ENCODE results near the gene BCAS3.

The BCAS3 gene

DNA sequence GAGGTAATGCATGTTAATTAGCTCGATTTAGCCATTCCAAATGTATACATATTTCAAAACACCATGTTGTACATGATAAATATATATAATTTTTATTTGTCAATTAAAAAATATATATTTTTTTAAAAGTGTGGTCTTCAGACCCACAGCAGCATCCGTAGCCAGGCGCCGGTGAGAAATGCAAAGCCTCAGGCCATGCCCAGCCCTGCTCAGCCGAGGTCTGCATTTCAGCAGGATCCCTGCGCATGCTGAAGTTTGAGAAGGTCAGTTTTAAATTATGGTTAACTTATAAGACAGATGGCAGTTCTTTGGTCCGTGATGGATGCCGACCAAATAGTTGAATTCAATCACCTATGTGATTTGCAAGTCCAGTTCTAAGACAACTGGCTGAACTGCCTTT, 694.0 kb downstream of the BCAS3 start:
- TF ChIP-seq CTCF (IDR thresholded peaks at IDR 0.05): no peak
- H3K4me3 ChIP-seq: no peak overlapping the region
- no peak for DNase-seq (ENCODE audit: low spot score)
- H3K27ac ChIP-seq: no peak overlapping the region

DNA sequence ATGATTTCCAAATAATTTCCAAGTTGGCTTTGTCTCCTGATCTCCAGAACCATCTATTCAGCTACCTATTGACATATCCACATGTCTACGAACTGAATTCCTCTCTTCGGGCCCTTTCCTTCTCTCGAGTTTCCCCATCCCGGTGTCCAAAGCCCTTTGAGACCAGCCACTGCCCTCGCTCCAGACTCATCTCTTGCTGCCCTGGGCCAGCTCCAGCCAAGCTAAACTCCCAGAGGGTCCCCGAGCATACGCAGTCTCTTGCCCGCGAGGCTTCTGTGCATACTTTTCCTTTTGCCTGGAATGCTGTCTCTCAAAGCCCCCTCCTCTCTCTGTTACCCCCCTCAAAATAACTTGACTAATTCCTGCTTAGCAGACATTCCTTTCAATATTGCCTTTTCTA, 694.8 kb downstream of the BCAS3 start:
- no peak overlapping the region for H3K4me3 ChIP-seq
- H3K27ac ChIP-seq: no peak overlapping the region
- TF ChIP-seq CTCF (IDR thresholded peaks at IDR 0.05): no peak
- no peak for DNase-seq (ENCODE audit: low spot score)

DNA sequence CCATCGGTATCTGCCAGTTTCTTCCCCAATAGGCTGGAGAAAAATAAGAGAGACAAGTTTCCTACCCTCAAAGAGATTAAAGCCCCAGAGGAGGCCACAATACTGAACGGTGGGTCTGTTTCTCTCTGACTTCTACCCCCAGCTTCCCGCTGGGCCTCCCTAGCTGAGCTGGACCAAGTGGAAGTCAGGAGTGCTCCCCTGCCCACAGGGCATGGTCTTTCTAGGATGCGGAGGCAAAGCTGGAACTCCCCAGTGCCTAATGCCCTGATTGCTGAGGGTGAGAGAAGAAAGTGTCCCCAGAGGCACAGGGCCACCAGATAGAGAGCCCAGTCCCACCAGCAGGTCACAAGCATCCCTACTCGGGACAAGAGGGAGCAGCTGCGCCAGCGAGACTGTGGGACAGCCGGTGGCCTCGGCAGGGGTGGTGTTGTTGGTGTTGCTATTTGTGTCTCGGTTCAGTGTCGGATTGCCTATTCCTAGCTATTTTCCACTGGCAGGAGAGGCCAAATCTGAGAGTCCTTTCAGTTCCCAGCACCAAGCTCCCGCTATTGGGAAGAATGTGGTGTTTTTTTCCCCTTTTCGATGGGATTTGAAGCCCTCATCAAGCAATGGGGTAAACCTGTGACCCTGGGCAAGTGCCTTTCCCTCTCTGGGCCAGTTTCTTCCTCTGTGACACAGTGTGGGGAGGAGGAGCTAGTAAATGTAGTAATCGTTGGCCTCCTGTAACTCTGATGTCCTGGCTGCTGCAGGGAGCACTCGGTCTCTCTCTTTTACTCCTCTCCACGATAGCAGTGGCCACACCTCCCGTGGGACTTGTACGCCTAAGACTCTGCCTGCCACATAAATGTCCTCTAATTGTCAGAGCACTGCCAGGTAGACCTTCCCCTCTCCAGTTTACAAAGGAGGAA, 699.5 kb downstream of the BCAS3 start:
- Histone ChIP-seq H3K4me3 (peak overlapping the region; percentile 2), H3K27ac (peak overlapping the region; percentile 73 to 91)
- no peak for TF ChIP-seq CTCF (IDR thresholded peaks at IDR 0.05)
- no peak for DNase-seq (ENCODE audit: low spot score)

- H3K27ac ChIP-seq: peak overlapping the region; percentile 73 to 91
- DNase-seq (ENCODE audit: low spot score): no peak
- TF ChIP-seq CTCF (IDR thresholded peaks at IDR 0.05): no peak
These were observed 701.2 kb downstream of the BCAS3 start for GRCh38 chr17:61378658-61379456.

DNA sequence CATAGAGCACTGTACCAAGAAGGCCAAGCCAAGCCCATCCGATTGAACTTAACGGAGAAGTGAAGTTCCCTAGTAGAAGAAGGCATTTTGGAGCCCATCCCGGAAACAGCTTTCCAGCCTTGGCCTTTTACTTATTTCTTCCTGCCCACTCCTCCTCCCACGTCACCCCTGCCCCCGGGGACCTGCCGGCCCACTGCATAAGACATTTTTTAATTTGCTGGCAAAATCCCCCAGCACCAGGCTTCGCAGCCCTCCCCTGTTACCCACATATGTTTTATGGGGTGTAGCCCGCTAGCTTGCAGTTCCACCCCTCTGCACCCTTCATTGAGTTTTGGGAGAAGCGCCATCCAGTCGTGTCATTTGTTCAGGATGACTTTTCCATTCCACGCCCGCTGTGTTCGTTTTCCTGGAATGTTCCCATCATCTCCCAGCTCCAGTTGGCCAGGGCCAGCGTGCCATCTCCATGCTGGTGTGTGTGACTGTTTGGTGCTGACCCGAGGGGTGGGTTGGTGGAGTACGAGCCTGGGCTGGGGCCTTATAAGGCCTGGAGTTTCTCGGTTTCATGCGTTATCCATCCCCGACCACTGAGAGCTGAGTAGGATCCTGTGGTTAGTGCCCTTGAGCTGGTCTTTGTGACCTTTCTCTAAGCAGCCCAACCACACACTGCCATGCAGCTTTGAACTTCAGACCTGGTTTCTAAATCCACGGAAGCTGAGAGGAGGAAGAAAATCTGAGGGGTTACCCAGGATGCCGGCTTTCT, 702.0 kb downstream of the BCAS3 start:
- H3K4me3 ChIP-seq: no peak overlapping the region
- peak overlapping the region; percentile 73 to 91 for H3K27ac ChIP-seq
- DNase-seq (ENCODE audit: low spot score): no peak
- no peak for TF ChIP-seq CTCF (IDR thresholded peaks at IDR 0.05)

More at GRCh38 chr17:61378658-61379456, 701.2 kb downstream of the BCAS3 start:
- H3K4me3 ChIP-seq: no peak overlapping the region

DNA sequence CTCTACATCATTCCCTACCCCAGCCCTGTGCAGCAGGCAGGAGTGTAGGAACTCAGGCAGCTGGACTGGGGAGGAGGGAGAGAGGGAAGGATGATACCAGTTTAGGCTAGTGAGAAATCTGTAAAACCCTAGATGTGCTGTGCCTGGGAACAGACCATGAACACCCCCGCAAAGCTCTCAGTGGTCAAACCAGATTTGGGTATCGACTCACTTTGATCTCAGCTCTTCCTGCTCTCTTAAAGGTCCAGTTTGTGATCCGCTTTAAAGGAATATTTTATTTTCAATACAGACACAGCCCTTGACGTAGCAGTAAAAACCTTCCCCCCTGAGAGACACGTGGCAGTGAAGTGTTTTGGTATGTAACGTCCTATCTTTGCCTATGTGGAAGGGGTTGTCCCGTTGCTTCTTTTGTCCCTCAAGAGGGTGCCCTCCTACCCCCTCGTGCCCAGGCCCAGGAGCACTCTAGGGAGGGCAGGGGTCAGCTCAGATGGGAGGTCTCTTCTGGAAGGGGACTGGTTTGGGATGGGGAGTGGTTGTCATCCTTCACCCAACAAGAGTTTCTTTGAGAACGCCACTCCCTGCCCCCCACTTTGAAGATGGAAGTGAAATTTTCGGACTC, 702.7 kb downstream of the BCAS3 start:
- DNase-seq (ENCODE audit: low spot score): no peak
- H3K27ac ChIP-seq: peak overlapping the region; percentile 73 to 91
- no peak overlapping the region for H3K4me3 ChIP-seq
- TF ChIP-seq CTCF (IDR thresholded peaks at IDR 0.05): no peak
